ENCODE results near the gene KRTAP2-2.
"Not testable (repeated sequence)": the region's sequence is repeated elsewhere in the genome, so short reads cannot be mapped to it uniquely, and the experiment has no call there.

Gene KRTAP2-2

GRCh38 chr17:41064301-41064700 lies 9.3 kb upstream of the KRTAP2-2 start:
- DNase-seq = no peak

GRCh38 chr17:41063449-41063848 lies 8.4 kb upstream of the KRTAP2-2 start:
- no peak for DNase-seq

- no peak for DNase-seq
These were observed 6.9 kb upstream of the KRTAP2-2 start for GRCh38 chr17:41061964-41062363.

GRCh38 chr17:41060052-41060604 lies 5.1 kb upstream of the KRTAP2-2 start, which contains the start of gene KRTAP2-3:
Gene KRTAP2-3 (minus strand): TSS chr17:41060114. CDS start chr17:41060050, 64 bp downstream.
- no peak for DNase-seq

- DNase-seq = not testable (repeated sequence)
These were observed 4.4 kb upstream of the KRTAP2-2 start for GRCh38 chr17:41059276-41060051.

GRCh38 chr17:41058741-41059140 lies 3.7 kb upstream of the KRTAP2-2 start:
- no peak for DNase-seq

GRCh38 chr17:41057547-41057946 lies 2.5 kb upstream of the KRTAP2-2 start:
- no peak for DNase-seq

GRCh38 chr17:41054556-41054955 lies 474 bp downstream of the KRTAP2-2 start:
- not testable (repeated sequence) for DNase-seq

GRCh38 chr17:41054025-41054424 lies 1.0 kb downstream of the KRTAP2-2 start:
- DNase-seq = no peak

- no peak for DNase-seq
These were observed 2.5 kb downstream of the KRTAP2-2 start for GRCh38 chr17:41052566-41052965.

GRCh38 chr17:41049110-41049509 lies 5.9 kb downstream of the KRTAP2-2 start:
- no peak for DNase-seq

- no peak for DNase-seq
These were observed 6.6 kb downstream of the KRTAP2-2 start for GRCh38 chr17:41048441-41048840.

- not testable (repeated sequence) for DNase-seq
These were observed 8.1 kb downstream of the KRTAP2-2 start, which contains the start of gene KRTAP2-1 for GRCh38 chr17:41046735-41047465. Gene KRTAP2-1 (minus strand): TSS chr17:41047316. CDS start chr17:41047267, 49 bp downstream.

GRCh38 chr17:41042953-41043352 lies 12.1 kb downstream of the KRTAP2-2 start:
- DNase-seq = no peak

GRCh38 chr17:41040783-41041571 lies 14.1 kb downstream of the KRTAP2-2 start, which contains the start of gene KRTAP1-1:
Gene KRTAP1-1 (minus strand): TSS chr17:41041450. CDS start chr17:41041397, 53 bp downstream.
- DNase-seq = not testable (repeated sequence)

GRCh38 chr17:41037853-41038350 lies 17.1 kb downstream of the KRTAP2-2 start:
- no peak for DNase-seq

GRCh38 chr17:41034346-41034935 lies 20.6 kb downstream of the KRTAP2-2 start, which contains the start of gene KRTAP1-3:
Gene KRTAP1-3 (minus strand): TSS chr17:41034874. CDS start chr17:41034821, 53 bp downstream.
- not testable (repeated sequence) for DNase-seq

GRCh38 chr17:41029633-41030245 lies 25.3 kb downstream of the KRTAP2-2 start, which contains the start of gene KRTAP1-4:
Gene KRTAP1-4 (minus strand): TSS chr17:41030195. CDS start chr17:41030078, 117 bp downstream.
- DNase-seq = no peak

GRCh38 chr17:41026715-41027471 lies 28.1 kb downstream of the KRTAP2-2 start, which contains the start of gene KRTAP1-5:
Gene KRTAP1-5 (minus strand): TSS chr17:41027208. CDS start chr17:41027155, 53 bp downstream.
- no peak for DNase-seq

GRCh38 chr17:41024697-41025096 lies 30.3 kb downstream of the KRTAP2-2 start:
- DNase-seq = no peak
